Panc1 (cell line): ENCODE data around the gene IL7R.

Experiments
- TF ChIP-seq, protein P1 (sequence below): fragments of 450-650 bp; IDR thresholded peaks from 2 replicates; pipeline ENCODE4 v1.5.1; 2017; ENCODE audit warnings: mild to moderate bottlenecking
- TF ChIP-seq, protein P2 (sequence below), 2 experiments: IDR thresholded peaks; 2 replicates each; pipeline ENCODE4 v1.6.1; 2011 to 2012; ENCODE audit warnings: low read depth in 2 of 2, control low read depth in 1 of 2, low read length in 1 of 2, mild to moderate bottlenecking in 1 of 2, moderate library complexity in 1 of 2; ENCODE audit not compliant: insufficient read depth in 1 of 2

DNA sequence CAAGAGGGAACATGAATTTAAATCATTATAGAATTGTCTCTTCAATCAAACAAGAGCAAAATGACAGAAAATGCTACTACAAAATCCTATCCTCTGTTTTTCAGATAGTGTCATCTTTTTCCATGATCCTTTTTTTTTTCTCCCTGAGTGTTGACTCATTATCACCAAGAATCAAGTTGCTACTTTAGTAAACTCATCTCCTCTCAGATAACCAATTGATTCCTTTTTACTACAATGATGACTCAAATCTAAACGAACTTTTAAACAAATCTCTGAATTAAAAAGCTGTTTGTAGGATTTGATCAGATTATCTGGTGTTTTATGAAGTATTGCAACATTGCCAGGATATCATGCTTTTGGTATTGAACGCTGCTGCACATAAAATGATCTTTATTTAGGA lies 23.9 kb upstream of the IL7R start:
- TF ChIP-seq, protein P1, sequence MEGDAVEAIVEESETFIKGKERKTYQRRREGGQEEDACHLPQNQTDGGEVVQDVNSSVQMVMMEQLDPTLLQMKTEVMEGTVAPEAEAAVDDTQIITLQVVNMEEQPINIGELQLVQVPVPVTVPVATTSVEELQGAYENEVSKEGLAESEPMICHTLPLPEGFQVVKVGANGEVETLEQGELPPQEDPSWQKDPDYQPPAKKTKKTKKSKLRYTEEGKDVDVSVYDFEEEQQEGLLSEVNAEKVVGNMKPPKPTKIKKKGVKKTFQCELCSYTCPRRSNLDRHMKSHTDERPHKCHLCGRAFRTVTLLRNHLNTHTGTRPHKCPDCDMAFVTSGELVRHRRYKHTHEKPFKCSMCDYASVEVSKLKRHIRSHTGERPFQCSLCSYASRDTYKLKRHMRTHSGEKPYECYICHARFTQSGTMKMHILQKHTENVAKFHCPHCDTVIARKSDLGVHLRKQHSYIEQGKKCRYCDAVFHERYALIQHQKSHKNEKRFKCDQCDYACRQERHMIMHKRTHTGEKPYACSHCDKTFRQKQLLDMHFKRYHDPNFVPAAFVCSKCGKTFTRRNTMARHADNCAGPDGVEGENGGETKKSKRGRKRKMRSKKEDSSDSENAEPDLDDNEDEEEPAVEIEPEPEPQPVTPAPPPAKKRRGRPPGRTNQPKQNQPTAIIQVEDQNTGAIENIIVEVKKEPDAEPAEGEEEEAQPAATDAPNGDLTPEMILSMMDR: no peak
- TF ChIP-seq, protein P2, sequence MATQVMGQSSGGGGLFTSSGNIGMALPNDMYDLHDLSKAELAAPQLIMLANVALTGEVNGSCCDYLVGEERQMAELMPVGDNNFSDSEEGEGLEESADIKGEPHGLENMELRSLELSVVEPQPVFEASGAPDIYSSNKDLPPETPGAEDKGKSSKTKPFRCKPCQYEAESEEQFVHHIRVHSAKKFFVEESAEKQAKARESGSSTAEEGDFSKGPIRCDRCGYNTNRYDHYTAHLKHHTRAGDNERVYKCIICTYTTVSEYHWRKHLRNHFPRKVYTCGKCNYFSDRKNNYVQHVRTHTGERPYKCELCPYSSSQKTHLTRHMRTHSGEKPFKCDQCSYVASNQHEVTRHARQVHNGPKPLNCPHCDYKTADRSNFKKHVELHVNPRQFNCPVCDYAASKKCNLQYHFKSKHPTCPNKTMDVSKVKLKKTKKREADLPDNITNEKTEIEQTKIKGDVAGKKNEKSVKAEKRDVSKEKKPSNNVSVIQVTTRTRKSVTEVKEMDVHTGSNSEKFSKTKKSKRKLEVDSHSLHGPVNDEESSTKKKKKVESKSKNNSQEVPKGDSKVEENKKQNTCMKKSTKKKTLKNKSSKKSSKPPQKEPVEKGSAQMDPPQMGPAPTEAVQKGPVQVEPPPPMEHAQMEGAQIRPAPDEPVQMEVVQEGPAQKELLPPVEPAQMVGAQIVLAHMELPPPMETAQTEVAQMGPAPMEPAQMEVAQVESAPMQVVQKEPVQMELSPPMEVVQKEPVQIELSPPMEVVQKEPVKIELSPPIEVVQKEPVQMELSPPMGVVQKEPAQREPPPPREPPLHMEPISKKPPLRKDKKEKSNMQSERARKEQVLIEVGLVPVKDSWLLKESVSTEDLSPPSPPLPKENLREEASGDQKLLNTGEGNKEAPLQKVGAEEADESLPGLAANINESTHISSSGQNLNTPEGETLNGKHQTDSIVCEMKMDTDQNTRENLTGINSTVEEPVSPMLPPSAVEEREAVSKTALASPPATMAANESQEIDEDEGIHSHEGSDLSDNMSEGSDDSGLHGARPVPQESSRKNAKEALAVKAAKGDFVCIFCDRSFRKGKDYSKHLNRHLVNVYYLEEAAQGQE (IDR thresholded peaks at IDR 0.05; ENCODE audit: insufficient read depth in 1 of 2, low read depth in 2 of 2, low read length in 1 of 2): no peak
